ENCODE data around the gene TOMM70.
"Not testable (repeated sequence)": the region's sequence is repeated elsewhere in the genome, so short reads cannot be mapped to it uniquely, and the experiment has no call there.

The TOMM70 gene

DNA sequence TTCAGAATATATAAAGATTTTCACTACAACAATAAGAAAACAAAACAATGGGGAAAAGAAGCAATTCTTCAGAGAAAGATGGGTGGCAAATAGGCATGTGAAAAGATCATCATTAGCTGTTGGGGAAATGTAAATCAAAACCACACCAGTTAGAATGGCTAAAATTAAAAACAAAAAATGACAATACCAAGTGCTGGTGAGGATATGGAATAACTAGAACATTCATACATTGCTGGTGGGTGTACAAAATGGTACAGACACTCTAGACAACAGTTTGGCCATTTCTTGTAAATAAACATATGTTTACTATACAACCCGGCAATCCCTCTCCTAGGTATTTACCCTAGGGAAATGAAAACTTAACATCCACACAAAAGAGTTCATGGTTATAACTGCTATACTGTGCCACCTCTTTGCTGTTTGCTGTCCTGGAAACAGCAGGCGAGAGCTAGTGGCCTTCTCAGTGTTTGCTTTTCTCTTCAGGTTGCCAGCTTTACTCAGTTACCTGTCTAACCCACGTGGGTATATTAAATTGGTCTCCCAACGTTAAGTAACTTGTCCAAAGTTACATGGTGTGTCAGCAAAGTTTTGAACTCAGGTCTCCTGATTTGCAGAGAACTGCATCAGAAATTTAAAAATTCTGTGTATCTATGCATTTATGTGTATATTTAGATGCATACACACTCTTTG lies 70.9 kb downstream of the TOMM70 start:
- TF ChIP-seq CTCF (IDR thresholded peaks at IDR 0.05; ENCODE audit: low read depth, low read length): no peak
- Histone ChIP-seq H3K9me3 (ENCODE audit: severe bottlenecking) (no peaks in the 10 kb centered on the region), H3K4me3 (ENCODE audit: low read depth, low read length) (no peak overlapping the region), H3K27me3 (ENCODE audit: insufficient read depth, low read depth, severe bottlenecking) (no peaks in the 10 kb centered on the region), H3K36me3 (peaks cover 26% of the 10 kb centered on the region), H3K27ac (no peak overlapping the region)
- no peak for DNase-seq

GRCh38 chr3:100327377-100327776 lies 73.5 kb downstream of the TOMM70 start:
- not testable (repeated sequence) for H3K27me3 ChIP-seq (ENCODE audit: insufficient read depth, low read depth, severe bottlenecking); H3K4me3 ChIP-seq (ENCODE audit: low read depth, low read length); H3K9me3 ChIP-seq (ENCODE audit: severe bottlenecking); DNase-seq; H3K27ac ChIP-seq
- peaks cover 36% of the 10 kb centered on the region for H3K36me3 ChIP-seq

GRCh38 chr3:100325827-100326226 lies 75.1 kb downstream of the TOMM70 start:
- no peak for TF ChIP-seq CTCF (IDR thresholded peaks at IDR 0.05; ENCODE audit: low read depth, low read length)
- H3K27me3 ChIP-seq (ENCODE audit: insufficient read depth, low read depth, severe bottlenecking): no peaks in the 10 kb centered on the region
- H3K36me3 ChIP-seq: peaks cover 42% of the 10 kb centered on the region
- H3K27ac ChIP-seq: no peak overlapping the region
- H3K4me3 ChIP-seq (ENCODE audit: low read depth, low read length): no peak overlapping the region
- DNase-seq: no peak
- H3K9me3 ChIP-seq (ENCODE audit: severe bottlenecking): no peaks in the 10 kb centered on the region

DNA sequence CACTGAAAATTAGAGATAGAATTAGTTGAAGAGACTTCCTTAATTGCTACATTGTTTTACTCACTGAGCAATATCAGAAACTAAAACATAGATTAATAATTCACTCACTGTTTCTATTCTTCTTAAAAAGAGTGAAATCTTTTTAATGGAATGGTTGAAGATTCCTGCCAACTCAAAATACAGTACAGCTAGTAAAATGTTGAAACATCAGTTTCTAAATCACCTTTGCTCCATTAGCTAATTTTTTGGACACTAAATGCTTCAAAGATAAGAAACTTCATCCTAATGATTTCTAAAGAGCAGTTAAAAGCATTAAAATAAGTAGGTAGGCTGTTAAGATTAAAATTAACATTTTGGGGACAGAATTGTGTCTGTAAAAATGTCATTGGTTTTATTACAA lies 76.8 kb downstream of the TOMM70 start:
- Histone ChIP-seq H3K4me3 (ENCODE audit: low read depth, low read length) (no peak overlapping the region), H3K27me3 (ENCODE audit: insufficient read depth, low read depth, severe bottlenecking) (no peaks in the 10 kb centered on the region), H3K36me3 (peaks cover 50% of the 10 kb centered on the region), H3K27ac (no peak overlapping the region), H3K9me3 (ENCODE audit: severe bottlenecking) (no peaks in the 10 kb centered on the region)
- TF ChIP-seq CTCF (IDR thresholded peaks at IDR 0.05; ENCODE audit: low read depth, low read length): no peak
- no peak for DNase-seq

DNA sequence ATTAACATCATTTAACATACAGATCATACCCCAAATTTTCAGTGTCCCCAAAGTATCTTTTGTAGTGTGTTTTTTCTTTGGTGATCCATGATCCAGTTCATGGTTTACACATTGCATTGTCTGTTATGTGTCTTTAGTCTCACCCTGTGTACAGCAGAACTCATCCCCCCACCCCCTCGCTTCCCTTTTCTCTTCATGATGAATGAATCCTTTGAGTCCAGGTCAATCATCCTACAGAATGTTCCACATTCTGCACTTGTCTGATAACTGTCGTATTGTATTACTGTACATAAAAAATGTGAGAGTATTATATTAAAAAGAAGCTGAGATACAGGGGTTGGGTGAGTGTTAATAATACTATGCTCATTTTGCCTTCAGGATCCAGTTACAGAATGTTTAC lies 80.9 kb downstream of the TOMM70 start:
- DNase-seq: no peak
- Histone ChIP-seq H3K4me3 (ENCODE audit: low read depth, low read length) (no peak overlapping the region), H3K9me3 (ENCODE audit: severe bottlenecking) (no peaks in the 10 kb centered on the region), H3K27me3 (ENCODE audit: insufficient read depth, low read depth, severe bottlenecking) (no peaks in the 10 kb centered on the region), H3K27ac (no peak overlapping the region), H3K36me3 (peaks cover 34% of the 10 kb centered on the region)
- TF ChIP-seq CTCF (IDR thresholded peaks at IDR 0.05; ENCODE audit: low read depth, low read length): no peak

DNA sequence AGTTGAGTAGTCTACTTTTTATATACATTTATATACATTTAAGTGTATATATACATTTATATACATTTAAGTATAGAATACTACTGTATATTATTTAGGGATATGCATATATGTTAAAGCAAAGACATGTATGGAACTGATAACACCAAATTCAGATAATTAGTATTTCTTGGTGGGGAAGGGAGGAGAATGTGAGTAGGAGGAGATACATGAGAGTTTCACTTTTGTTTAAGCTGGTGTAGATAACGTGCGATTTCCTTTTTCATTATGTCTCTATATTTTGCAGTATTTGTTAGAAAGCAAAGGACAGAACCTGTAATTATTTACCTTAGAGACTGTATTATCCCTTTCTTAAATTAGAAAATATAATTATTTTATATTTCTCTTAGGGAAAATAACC lies 83.0 kb downstream of the TOMM70 start:
- DNase-seq: no peak
- Histone ChIP-seq H3K4me3 (ENCODE audit: low read depth, low read length) (no peak overlapping the region), H3K27ac (no peak overlapping the region), H3K9me3 (ENCODE audit: severe bottlenecking) (no peaks in the 10 kb centered on the region), H3K27me3 (ENCODE audit: insufficient read depth, low read depth, severe bottlenecking) (no peaks in the 10 kb centered on the region), H3K36me3 (peaks cover 29% of the 10 kb centered on the region)
- no peak for TF ChIP-seq CTCF (IDR thresholded peaks at IDR 0.05; ENCODE audit: low read depth, low read length)

Measured in WERI-Rb-1 (cell line).